NCI-H146 treated with DMSO at 0.1 percent for 48 hours (cell line): ENCODE data around the gene NSF.

Experiments
- DNase-seq: peaks from one replicate; lab custom pipeline; 2025; ENCODE audit not compliant: unreplicated experiment; lab: John Stamatoyannopoulos, UW

NSF gene

GRCh38 chr17:46796956-46797530, 206.6 kb downstream of the NSF start:
- DNase-seq: no peak

DNA sequence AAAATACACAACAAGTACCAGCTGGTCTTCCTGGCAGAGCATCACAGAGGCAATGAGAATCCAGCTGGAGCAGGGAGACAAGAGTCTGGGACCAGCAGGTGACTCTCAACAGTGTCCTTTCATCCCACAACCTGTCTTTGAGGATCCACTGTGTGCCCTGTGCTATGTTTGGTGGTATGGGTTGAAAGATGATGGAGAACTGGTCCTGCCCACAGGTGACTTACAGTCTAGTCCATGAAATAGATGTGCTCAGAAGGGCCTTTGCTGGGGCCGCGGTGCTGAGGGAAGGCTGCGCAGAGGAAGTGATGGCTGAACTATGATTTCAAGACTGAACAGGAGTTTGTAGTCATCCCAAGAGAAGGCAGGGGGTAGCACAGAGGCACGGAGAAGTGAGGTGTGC, 210.1 kb downstream of the NSF start:
- no peak for DNase-seq

DNA sequence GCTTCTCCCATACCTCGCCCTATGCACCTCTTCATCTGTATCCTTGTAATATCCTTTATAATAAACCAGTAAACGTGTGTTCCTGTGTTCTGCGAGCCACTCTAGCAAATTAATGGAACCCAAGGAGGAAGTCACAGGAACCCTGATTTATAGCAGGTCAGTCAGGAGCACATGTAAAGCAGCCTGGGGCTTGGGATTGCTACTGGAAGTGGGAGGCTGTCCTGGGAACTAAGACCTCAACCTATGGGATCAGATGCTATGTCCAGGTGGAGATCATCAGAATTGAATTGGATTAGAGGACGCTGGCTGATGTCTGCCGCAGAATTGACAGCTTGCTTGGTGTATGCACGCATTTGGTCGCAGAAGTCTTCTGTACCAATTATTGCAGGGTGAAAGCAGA, 212.3 kb downstream of the NSF start:
- DNase-seq: no peak

DNA sequence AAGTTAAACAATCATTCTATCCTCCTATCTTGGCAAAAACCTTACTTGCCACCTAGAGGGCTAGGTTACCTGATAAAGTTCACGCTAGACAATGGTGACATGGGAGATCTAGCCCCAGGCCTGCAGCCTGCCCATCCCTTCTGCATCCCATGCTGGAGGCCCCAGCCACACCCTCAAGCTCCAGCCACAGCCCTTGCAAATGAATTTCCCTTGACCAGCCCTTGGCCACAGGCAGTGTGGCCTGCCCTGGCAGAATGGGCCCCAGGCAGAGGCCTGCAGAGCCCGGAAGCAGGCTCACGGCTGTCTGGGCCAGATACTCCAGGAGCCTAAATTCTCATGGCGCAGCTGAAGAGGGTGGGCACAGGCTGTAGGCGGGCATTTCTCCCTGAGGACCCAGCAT, 213.1 kb downstream of the NSF start:
- DNase-seq: no peak

- DNase-seq: no peak
Observed at GRCh38 chr17:46805771-46806170, 215.3 kb downstream of the NSF start.
